ENCODE data around the gene ZNF469.
"Not testable (repeated sequence)": the region's sequence is repeated elsewhere in the genome, so short reads cannot be mapped to it uniquely, and the experiment has no call there.

ZNF469 gene

GRCh38 chr16:88410297-88410968, 27.7 kb downstream of the ZNF469 start:
- not testable (repeated sequence) for DNase-seq (ENCODE audit: low read depth)

- DNase-seq (ENCODE audit: low read depth), result no peak
These were observed 29.3 kb downstream of the ZNF469 start for GRCh38 chr16:88411951-88412576.

GRCh38 chr16:88412766-88413165, 30.0 kb downstream of the ZNF469 start:
- DNase-seq (ENCODE audit: low read depth), result no peak

- DNase-seq (ENCODE audit: low read depth), result no peak
These were observed 30.5 kb downstream of the ZNF469 start for GRCh38 chr16:88413231-88413630.

- DNase-seq (ENCODE audit: low read depth), result no peak
These were observed 30.9 kb downstream of the ZNF469 start for GRCh38 chr16:88413631-88414030.

DNA sequence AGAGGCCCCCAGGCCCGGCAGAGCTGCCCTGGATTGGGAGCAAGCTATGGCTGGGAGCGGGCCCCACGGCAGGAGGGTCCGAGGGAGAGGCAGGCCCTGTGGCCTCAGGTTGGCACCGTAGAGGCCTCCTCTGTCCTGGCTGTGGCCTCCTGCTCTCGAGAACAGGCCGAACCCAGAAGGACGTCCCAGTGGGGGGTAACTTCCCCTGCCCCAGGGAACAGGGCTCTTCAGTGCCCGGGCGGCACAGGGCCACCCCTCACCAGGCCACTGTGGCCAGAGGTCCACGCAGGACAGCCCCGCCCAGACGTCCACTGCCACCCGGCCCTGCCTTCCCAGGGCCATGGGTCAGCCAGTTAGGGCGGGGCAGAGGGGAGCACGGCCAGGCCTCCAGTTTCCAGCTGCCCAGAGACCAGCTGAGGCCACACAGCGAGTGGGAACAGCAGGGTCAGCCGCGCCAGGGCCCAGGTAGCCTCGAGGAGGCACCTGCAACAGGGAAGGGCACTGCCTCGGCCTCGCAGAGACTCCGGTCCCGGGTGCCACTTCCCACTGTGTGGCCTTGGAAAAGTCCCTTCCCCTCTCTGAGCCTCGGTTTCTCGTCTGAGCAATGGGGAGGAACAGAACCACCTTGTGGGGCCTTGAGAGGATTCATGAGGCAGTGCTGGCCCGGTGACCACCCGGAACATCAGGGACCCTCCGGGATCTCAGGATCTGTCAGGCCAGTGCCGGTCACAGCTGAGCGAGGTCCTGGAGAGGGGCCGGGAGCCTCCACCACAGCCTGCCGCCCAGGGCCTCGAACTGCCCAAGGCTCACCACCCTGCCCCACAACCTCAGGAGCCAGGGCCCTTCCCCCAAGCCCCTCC, 32.0 kb downstream of the ZNF469 start:
- DNase-seq (ENCODE audit: low read depth), result no peak

- no peak for DNase-seq (ENCODE audit: low read depth)
These were observed 32.6 kb downstream of the ZNF469 start for GRCh38 chr16:88415381-88415705.

DNA sequence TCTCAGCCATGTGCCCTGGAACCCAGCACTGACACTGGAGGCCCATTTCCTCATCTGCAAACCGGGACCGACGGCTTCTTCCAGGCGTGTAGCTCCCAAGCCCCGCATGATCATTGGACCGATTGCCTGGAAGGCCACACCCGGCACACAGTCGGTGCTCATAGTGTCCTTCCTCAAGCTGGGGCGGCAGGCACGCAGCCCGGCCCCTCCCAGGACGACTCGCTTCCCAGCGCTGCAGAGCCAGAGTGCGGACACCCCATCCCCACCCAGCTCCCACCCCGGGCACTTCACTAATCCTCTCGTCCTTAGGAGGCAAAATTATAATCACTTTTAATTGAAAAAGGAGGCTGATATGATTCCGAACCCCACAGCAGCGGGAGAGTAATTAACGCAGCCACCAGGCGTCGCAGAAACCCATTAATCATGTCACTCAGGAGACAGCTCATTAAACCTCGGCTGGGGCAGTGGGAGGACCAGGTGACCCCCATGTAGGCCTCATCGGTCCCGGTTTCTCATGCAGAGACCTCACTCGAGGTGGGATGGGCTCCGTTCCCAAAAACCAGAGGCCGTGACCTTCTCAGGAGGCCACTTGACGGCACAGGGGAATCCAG, 33.1 kb downstream of the ZNF469 start:
- no peak for DNase-seq (ENCODE audit: low read depth)

GRCh38 chr16:88416686-88417085, 33.9 kb downstream of the ZNF469 start:
- no peak for DNase-seq (ENCODE audit: low read depth)

GRCh38 chr16:88417684-88418476, 35.1 kb downstream of the ZNF469 start:
- DNase-seq (ENCODE audit: low read depth), result no peak

DNA sequence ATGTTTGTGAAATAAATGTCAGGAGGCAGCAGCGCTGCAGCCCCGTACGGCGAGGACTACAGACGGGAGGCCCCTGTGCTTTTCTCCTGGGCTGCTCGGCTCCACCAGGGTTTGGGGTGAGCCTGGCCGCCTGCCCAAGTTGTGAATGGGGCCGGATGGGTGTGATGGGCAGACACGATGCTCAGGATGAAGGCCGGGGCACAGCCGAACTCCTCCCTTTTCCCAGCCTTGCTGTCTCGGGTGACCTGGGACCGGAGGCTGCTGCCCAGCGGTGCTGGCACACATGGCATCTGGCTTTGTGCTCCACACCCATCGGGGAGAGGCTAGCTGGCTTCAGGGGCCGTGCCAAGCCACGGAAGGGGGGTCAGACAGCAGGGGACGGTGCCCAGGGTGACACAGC, 36.1 kb downstream of the ZNF469 start:
- DNase-seq (ENCODE audit: low read depth), result no peak

GRCh38 chr16:88419790-88420189, 37.0 kb downstream of the ZNF469 start:
- no peak for DNase-seq (ENCODE audit: low read depth)

DNA sequence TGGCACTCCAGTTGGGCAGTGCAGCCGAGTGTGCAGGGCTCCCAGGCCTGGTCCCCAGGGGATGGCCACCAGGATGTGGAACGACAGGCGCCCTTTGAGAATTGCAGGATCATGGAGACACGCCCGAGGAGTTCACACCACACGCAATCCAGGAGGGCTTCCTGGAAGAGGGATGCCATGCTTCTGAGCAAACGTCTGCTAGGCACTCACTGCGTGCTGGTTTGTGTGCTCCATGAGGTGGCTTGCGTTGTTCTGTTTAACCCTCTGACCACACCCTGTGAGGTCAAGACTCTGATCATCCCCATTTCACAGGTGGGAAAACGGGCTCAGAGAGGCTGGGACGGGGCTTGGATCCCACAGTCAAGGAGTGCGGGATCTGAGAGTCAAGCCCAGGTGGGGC, 37.7 kb downstream of the ZNF469 start:
- DNase-seq (ENCODE audit: low read depth), result no peak

DNA sequence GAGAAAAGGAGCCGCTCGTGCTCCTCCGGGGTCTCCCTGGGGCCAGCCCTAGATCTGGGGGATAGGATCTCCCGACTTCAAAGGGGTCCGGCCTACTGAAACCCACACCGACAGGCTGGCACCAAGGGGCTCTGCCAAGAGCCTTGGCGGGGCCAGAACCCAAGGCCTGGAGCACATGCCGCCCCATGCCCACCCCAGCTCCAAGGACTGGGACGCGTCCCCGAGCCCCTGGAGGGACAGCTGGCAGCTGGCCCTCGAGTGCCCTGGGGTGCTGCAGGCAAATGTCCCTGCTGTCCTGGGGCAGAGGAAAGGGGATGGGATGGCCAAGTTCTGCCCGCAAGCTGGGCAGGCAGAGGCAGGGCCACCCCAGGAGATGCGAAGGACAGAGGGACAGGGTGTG, 38.5 kb downstream of the ZNF469 start:
- DNase-seq (ENCODE audit: low read depth), result no peak

GRCh38 chr16:88421871-88422433, 39.2 kb downstream of the ZNF469 start:
- no peak for DNase-seq (ENCODE audit: low read depth)

DNA sequence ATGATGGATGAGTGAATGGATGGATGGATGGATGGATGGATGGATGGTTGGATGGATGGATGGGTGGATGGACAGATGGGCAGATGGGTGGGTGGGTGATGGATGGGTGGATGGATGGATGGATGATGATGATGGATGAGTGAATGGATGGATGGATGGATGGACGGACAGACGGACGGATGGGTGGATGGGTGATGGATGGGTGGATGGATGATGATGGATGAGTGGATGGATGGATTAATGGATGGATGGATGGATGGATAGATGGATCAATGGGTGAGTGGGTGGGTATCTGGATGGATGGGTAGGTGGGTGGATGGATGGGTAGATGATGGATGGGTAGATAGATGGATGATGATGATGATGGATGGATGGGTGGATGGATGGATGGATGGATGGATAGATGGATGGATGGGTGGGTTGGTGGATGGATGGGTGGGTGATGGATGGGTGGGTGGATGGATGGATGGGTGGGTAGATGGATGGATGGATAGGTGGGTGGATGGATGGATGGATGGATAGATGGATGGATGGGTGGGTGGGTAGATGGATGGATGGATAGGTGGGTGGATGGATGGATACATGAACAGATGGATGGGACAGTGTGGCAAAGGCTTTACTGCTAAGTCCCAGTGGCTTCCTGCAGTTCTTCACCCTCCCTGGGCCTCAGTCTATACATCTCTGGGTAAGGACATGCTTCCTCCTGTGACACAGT, 40.1 kb downstream of the ZNF469 start:
- DNase-seq (ENCODE audit: low read depth), result no peak

- no peak for DNase-seq (ENCODE audit: low read depth)
These were observed 40.7 kb downstream of the ZNF469 start for GRCh38 chr16:88423448-88423850.

- DNase-seq (ENCODE audit: low read depth), result no peak
These were observed 42.0 kb downstream of the ZNF469 start for GRCh38 chr16:88424587-88425235.

DNA sequence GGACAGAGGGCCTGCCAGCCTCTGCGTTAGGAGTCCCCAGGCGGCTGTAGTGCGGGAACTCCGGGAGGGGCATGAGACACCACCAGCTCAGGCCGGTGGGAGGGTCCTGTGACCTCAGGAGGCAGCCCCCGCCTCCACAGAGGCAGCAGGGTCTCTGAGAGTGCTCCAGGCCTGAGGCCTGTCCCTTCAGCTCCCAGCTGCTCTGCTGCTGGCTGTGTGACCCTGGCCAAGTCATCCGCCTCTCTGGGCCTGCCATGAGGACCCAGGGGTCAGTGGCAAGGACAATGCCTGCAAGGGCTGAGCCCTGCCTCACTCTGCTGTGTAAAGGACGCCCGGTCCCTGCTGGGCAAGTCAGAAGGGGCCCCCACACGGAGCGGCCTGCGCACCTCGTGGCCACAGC, 43.3 kb downstream of the ZNF469 start:
- DNase-seq (ENCODE audit: low read depth), result no peak

DNA sequence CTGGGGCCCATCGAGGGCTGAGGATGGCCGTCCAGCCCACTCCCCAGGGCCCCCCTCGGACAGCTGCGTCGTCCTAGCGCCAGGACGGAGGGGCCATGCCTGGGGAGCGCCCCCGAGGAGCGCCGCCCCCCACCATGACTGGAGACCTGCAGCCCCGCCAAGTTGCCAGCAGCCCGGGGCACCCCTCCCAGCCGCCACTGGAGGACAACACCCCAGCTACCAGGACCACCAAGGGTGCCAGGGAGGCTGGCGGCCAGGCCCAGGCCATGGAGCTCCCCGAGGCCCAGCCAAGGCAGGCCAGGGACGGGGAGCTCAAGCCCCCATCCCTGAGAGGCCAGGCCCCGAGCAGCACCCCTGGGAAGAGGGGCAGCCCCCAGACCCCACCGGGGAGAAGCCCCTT, 44.6 kb downstream of the ZNF469 start:
- DNase-seq (ENCODE audit: low read depth), result no peak

All from non-pigmented ciliary epithelial cell (primary cell).